ENCODE results near the gene DGLUCY.
"Not testable (repeated sequence)": the region's sequence is repeated elsewhere in the genome, so short reads cannot be mapped to it uniquely, and the experiment has no call there.

The DGLUCY gene

DNA sequence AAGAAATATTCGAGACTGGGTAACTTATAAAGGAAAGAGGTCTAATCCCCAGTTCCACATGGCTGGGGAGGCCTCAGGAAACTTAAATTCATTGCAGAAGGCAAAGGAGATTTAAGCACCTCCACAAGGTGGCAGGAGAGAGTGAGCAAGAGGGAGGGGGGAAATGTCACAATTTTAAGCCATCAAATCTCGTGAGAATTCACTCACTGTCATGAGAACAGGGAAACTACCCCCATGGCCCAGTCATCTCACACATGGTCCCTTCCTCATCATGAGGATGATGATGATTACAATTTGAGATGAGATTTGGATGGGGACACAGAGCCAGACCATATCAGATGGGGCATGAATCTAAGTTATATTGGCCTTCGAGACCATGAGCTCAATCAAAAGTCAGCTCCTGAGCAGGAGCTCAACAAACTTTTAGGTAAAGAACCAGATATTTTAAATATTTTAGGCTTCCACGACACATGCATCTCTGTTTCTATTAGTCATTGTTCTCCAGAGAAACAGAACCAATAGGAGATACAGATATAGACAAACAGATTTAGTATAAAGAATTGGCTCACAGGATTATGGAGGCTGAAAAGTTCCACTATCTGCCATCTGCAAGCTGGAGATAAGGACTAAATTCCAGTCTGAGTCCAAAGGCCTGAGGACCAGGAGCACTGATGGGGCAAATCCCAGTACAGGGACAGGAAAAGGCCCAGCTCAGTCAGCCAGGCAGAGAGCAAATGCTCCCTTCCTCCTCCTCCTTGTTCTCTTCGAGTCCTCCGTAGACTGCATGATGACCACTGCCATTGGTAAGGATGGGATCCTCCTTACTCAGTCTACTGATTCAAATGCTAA lies 24.9 kb downstream of the DGLUCY start:
- FAIRE-seq, result no peak

DNA sequence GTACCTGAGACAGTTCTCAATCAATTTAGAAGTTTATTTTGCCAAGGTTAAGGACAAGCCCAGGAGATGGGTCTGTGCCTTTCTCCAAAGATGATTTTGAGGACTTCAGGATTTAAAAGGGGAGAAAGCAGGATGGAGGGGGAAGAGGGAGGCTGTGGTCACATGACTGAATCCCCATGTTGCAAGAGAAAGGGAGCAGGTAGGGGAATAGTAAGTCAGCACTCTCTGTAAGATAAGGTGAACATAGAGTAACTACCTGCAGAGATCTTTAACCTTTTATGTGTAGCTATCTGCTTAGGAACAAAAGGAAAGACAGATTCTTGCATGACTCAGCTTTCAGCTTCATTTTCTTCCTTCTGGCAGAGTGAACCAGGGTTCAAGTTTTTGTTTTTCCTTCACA lies 25.9 kb downstream of the DGLUCY start:
- FAIRE-seq, result no peak

DNA sequence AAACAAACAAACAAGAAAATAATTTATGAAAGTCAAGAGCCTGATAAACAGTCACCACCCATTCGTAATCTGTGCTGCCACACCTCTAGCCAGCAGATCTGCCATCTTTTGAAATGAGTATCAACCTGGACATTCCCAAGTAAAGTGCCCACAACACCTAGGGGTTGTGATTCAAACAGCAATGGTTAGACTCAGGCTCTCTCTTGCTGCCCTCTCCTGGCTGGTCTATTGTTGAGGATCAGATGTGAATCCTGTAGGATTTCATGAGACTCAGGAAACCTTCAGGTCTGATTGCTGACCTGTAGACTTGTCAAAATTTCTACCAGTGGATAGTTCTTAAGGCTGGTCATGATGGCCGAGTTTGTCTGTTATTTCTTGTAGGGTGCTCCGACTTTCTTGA lies 26.8 kb downstream of the DGLUCY start:
- FAIRE-seq, result no peak

DNA sequence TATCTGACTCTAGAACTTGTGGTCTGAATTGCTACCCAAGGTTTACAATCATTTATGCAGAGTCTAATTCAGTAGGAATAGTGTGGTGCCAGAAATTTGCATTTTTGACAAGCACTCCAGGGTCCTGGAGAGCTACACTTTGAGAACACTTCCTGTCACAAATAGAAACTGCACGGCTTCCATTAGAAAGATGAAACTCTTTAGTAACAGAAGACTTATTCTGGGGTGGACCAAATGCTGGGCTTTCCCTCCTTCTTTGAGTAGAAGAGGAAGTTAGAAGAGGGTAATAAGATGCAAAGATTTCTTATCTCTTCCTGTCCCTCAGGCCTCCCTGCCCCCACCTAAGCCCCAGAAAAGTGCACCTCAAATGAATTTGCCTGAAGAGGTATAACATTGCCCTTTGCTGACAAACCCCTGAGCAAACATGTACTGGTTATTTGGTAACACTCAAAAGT lies 28.4 kb downstream of the DGLUCY start:
- FAIRE-seq, result no peak

DNA sequence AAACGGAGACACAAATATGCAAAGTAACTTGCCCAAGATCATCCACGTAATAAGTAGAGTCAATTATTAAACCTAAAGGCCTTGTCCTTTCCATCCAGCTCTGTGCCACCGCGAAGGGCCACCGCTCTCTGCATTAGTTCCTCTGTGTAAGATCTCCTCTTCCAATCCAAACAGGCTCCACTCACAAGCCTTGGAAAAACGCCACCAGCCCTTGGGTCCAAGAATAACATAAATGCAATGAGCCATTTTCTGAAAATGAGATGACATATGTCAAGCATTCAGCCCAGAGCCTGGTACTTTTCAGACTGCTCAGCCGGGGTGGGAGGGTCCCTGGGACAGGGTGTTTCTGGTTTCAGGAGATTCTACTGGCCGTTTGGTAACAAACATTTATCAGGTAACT lies 30.0 kb downstream of the DGLUCY start:
- no peak for FAIRE-seq

DNA sequence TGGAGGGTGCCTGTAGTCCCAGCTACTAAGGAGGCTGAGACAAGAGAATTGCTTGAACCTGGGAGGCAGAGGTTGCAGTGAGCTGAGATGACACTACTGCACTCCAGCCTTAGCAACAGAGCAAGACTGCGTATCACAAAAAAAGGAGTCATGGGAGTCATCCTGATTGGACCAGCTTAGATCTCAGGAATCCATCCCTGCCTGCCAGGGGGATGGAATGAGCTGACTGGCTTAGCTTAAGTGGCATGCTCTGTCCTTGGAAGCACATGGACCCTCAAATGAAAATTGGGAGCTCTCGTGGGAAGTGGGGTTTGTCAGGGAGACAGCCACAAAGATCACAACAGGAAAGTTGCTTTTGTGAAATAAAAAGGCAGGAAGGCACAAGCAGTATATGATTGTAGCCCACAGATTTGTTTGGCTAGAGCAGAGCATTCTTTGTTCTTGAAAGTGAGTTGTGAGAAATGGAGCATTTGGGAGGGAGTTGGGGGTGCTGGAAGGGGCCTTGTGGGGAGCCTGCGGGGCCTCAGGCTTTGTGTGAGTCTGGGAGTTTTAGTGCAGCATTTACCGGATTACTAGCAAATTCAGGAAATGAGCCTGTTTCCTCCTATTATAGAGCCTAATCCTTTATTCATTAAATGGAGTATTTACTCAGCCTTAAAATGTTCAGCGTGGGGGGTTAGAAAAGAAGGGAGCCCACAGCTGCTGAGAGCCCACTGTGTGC lies 30.7 kb downstream of the DGLUCY start:
- FAIRE-seq, result no peak

DNA sequence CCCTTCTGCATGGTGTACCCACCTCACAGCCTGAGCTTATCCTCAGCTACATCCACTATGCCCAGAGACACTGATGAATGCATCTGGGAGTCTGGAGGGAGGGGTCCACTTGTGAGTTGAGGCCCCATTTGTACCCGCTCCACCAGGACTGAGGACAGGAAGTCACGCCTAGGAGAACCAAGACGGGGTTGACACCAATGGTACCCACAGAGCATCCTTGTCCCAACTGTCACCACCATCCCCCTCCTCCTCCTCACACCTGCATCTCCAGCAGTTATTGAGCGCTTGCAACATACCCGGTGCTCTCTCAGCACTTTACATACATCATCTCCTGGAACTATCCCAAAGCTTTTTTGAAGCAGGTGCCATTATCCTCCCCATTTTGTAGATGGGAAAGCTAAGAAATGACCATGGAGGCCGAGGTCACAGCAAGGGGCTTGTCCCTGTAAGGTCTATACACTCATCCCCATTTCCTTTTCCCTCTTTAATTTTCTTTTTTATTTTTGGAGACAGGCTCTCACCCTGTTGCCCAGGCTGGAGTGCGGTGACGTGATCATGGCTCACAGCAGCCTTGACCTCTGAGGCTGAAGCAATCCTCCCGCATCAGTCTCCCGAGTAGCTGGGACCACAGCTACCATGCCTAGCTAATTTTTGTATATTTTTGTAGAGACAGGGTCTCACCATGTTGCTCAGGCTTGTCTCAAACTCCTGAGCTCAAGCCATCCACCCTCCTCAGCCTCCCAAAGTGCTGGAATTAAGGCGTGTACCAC lies 31.7 kb downstream of the DGLUCY start:
- no peak for FAIRE-seq

DNA sequence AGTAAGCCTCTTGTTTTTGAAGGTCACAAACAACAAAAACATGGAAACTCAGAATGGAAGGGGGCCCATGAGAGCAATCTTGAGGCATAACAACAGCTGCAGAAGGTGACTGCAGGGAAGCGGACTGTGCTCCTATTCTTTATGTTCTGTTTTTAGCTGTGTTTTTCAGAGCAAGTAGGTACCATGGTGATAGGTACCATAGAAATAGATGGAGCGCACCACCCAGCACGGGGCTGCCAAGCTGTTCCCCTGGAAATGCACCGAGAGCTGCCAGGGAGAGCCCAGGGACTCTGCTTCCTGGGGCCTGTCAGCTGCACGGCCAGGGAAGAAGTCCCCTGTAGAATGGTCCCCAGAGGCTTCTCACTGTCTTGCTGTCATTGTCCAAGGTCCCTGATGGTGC lies 32.8 kb downstream of the DGLUCY start:
- no peak for FAIRE-seq

DNA sequence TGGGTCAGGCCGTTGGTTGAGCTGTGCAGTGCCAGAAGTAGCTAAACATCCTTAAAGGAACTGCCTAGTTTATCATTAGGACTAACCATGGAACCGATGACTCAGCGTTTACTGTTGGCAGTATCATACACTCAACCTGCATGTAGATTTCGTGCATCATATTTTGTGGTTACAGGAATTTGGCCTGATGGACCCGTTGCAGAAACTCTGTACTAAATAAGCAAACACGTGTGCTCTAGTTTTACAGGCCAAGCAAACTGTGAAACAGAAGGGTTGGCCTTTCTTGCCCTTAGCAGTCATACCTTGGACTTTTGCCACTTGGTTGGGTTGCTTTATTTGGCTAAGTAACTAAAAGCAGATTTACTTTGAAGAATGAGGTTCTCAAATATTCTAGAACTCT lies 35.6 kb downstream of the DGLUCY start:
- no peak for FAIRE-seq

DNA sequence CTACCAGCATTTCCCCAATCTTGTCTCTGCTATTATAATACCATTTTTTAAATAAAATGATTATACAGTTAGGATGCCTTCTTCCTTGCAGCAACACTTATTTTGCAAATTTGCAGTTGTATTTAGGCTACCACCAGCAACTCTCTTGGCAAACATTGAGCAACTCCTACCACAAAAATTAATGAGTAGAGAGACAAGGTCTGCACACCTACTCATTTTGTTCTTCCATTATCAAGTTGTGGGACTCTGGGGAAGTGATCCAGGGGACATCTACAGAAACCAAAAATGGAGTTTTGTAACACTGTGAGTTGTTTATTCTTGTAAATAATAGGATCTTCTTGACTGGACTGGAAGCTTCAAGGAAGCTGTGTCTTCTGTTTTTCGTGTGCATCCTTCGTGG lies 38.6 kb downstream of the DGLUCY start:
- no peak for FAIRE-seq

DNA sequence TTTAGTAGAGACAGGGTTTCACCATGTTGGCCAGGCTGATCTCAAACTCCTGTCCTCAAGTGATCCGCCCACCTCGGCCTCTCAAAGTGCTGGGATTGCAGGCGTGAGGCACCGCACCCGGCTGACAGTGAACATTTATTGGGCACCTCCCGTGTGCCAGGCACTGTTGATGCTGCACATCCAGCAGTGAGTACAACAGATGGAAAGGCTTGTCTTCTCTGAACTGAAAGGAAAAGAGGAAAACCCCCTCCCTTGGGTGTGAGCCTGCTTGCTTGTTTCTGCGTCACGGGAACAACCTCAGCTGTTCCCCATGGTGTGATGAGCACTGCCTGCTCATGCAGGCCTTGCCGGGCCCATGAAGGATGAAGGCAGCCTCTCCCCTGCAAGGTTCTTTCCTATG lies 39.5 kb downstream of the DGLUCY start:
- no peak for FAIRE-seq

DNA sequence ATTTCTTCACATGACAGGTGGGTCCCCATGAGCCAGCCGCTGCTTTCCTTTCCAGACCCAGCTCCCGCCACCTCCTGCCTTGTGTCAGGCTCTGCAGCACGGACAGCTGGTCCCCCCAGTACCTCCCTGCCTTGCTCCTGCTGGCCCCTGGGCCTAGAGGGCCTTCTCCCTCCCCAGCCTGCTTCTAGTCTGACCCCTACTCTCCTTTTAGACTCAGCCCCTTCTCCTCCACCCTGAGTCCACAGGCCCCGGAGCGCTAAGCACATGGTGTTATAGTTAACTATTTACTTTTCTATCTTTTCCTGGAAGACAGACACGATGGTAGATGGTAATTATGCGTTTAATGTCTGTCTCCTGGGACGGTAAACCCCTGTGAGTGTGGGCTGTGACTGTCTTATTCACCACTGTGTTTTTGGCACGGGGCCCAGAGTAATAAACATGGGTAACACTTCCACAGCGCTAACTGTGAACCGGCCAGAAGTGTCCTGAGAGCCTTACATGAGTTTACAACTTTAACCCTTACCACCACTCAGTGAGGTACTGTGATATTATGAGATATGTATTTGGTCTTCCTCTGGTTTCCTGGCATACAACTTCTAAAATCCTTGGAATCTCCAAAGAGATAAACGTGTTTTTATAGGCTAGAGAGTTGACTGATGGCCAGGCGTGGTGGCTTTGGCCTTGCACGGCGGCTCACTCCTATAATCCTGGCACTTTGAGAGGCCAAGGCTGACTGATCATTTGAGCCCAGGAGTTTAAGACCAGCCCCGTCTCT lies 41.2 kb downstream of the DGLUCY start:
- FAIRE-seq, result no peak

DNA sequence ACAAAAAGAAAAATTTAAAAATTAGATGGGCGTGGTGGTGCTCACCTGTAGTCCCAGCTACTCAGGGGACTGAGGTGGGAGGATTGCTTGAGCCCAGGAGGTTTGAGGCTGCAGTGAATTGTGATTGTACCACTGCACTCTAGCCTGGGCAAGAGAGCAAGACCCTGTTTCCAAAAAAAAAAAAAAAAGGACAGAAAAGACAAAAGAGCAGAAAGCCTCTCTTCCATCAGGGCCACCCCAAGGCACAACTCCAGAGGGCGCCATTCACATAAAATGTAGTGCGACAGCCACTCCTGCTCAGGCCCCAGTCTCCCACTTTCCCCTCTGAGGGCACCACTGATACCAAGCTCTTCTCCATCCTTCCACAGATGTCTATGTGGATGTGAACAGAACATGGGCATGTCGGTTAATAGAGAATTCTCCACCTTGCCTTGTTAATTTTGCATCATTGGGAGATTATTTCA lies 41.8 kb downstream of the DGLUCY start:
- FAIRE-seq, result no peak

DNA sequence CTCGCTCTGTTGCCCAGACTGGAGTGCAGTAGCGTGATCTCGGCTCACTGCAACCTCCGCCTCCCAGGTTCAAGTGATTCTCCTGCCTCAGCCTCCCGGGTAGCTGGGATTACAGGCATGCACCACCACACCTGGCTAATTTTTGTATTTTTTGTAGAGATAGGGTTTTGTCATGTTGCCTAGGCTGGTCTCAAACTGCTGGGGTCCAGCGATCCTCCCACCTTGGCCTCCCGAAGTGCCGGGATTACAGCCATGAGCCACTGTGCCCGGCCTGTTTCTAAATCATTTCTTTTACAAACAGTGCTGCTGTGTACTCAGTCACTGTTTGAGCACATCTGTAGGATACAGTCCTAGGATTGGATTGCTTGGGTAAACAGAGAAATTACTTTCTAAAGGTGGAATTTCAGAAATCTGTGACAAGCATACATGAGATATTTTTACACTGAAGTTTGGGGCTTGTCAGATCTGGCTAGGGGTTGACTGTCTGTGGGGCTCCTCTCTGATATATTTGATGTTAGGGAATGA lies 42.3 kb downstream of the DGLUCY start:
- not testable (repeated sequence) for FAIRE-seq

DNA sequence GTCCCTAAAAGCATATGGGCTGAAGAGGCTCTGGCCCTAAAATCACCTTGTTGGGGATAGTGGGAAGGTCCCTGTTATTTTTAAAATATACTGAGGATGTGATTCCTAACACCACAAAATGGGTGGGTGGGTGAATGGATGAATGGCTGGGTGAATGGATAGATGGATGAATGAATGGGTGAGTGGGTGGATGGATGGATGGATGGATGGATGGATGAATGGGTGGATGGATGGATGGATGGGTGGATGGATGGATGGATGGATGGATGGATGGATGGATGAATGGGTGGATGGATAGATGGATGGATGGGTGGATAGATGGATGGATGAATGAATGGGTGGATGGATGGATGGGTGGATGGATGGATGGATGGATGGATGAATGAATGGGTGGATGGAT lies 43.0 kb downstream of the DGLUCY start:
- FAIRE-seq, result not testable (repeated sequence)

DNA sequence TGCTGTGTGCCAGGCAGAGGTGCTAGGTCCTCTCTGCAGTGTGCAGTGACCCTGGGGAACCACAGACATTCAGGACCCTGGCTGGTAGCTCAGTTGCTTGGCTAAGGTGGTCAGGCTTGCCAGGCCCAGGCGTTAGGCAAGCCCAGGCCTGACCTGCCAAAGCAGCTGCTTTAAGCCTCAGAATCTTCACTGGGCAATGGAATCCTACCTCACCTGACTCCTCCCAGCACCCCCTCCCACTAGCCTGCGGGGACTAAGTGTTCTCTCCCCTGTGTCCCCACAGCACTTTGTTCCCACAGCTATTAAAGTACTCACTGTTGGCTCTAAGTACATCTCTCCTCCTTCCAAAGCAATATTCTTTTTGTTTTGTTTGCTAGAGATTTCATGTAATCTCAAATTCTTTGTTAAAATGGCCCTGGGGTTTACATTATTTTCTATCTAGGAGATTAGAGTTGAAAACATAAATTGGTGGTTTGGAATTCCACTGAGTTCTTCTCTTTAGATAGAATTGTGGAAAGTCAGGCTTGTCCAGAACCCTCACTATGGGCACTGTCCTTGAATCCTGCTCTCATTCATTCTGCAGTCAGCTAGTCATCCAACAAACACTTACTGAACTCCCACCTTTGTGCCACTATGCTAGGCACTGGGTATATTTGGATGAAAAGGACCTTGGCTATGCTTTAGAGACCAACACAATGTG lies 44.4 kb downstream of the DGLUCY start:
- no peak for FAIRE-seq

DNA sequence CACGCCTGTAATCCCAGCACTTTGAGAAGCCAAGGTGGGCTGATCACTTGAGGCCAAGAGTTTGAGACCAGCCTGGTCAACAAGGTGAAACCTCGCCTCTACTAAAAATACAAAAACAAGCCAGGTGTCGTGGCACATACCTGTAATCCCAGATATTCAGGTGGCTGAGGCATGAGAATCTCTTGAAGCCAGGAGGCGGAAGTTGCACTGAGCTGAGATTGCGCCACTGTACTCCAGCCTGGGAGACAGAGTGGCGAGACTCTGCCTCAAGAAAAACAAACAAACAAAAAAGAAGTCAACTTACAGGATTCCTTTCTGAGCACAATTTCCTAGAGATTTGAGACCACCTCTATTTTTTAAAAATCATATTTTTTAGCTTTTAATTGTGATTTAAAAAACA lies 45.3 kb downstream of the DGLUCY start:
- FAIRE-seq, result no peak

DNA sequence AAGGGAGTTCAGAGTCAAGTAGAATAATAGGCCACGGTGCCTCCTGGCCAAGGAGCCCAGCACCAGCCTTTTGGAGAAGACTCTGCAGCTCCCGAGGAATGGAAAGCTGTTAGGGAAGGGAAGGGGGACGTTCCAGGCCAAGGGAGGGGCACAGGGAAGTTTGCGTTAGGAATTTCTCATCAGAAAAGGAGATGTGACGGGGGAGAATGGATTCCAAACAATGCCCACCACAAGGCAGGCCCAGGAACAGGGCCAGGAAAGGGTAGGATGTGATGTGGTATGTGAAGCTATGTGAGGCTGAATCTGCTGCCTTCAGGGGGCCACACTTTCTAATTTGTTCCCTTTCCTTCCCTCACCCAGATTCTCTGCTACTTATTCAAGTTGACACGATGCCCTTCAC lies 46.0 kb downstream of the DGLUCY start:
- FAIRE-seq, result no peak

DNA sequence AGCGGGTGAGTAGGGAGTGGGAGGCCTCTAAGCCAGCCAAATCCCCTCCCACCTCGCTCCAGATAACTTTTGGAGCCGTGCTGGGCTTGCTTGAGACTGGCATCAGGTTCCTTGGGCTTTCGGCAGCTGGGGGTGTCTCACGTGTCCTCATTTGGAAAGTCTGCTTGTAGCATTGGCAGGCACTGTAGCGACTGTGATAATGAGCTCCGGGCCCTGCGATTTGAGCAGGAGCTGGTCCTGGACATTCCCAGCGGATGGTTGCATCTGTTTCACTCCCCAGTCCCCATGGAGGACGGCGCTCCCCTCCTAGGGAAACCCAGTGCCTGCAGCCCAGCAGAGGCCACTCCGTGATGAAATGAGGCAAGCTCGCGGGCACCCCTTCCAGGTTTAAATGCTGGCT lies 49.4 kb downstream of the DGLUCY start:
- FAIRE-seq, result no peak

DNA sequence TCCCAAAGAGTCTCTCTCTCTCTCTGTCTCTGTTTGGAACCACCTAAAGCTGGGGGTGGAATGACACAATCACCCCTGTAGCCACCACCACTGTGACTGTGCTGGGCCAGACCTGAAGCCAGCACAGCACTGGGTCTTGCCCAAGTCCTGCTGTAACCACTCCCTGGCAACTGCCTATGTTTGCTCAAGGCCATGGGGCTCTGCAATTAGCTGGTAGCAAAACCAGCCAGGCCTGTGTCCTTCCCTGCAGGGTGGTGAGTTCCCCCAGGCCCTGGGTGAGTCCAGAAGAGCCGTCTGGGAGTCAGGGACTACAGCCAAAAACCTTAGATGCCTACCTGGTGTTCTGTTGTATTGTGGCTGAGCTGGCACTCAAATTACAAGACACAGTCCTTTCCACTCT lies 50.8 kb downstream of the DGLUCY start:
- FAIRE-seq, result no peak

DNA sequence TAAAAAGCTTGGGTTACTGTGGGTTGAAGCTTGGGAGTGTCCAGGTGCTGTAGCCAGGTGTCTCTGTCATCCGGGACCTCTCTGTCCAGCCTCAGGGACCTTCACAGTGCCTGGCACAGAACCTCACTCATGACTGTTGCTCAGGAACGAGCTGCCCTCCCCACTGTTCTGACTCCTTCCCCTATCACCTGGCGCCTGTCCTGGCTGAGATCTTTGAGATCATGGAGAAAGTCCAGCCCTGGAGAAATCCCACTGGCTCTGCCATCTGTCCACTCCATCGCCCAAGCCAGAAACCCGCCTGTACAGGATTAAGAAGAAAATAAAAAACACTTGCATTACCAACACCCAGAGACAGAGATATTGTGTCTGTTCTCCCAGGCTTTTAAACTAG lies 53.5 kb downstream of the DGLUCY start:
- no peak for FAIRE-seq

DNA sequence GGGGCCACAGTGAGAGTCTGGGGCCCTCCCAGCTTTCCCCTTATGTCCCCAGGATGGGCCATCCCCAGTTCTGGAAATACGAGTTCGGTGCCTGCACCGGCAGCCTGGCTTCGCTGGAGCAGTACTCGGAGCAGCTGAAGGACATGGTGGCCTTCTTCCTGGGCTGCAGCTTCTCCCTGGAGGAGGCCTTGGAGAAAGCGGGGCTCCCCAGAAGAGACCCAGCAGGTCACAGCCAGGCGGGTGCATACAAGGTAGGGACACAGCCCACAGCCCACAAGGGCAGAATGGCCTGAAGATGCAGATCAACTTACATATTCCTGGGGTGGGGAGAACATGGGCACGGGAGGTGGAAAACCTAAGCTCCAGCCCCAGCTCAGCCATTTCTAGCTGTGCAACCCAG lies 56.1 kb downstream of the DGLUCY start:
- no peak for FAIRE-seq

Data from endometrium (tissue), 2 donors.